ENCODE data around the gene CD99L2. TPM values are rescaled to one million over a fixed set of nuclear protein-coding genes. Genes with fewer than 3 reads are reported as not detected.
"Not testable (repeated sequence)": the region's sequence is repeated elsewhere in the genome, so short reads cannot be mapped to it uniquely, and the experiment has no call there.

The CD99L2 gene
- total RNA-seq, 1 donor from 2014 or later = 68.0 TPM

- DNase-seq (ENCODE audit: extremely low read depth, low read depth, low spot score) = no peak
These were observed 41.0 kb downstream of the CD99L2 start for GRCh38 chrX:150857453-150857852.

- no peak for DNase-seq (ENCODE audit: extremely low read depth, low read depth, low spot score)
These were observed 41.7 kb downstream of the CD99L2 start for GRCh38 chrX:150856785-150857184.

DNA sequence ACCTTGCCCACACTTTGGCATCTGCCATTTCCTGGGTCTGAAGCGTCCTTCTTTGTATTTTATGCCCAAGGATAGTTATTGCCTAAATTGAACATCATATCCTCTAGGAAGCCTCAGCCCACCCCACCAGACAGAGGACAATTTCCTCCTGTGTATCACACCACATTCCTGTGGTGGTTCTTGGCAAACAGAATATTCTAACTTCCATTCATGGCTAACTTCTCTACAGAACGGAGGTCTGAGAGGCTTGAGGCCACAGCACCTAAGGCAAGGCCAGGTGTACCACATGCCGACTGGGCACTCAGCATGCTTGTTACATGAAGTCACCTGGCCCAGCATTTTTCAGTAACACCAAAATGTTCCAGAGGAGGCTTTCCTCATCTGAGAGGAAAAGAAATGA is 42.4 kb downstream of the CD99L2 start:
- DNase-seq (ENCODE audit: extremely low read depth, low read depth, low spot score) = no peak

DNA sequence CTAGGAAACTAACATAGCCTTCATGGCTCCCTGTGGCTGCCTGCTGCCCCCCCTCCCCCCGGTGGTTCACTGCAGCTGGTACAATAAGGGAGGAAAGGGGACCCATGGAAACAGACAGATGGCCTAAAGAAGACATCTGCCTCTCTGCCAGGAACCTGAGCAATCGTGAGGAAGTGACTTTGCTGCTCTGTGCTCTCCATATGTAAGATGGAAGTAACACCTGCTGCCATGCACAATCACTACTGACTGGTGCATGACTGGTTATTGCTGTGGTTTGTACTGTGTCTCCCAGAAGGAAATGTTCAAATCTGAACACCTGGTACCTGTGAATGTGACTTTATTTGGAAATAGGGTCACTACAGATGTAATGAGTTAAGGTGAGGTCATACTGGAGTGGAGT is 43.6 kb downstream of the CD99L2 start:
- no peak for DNase-seq (ENCODE audit: extremely low read depth, low read depth, low spot score)

DNA sequence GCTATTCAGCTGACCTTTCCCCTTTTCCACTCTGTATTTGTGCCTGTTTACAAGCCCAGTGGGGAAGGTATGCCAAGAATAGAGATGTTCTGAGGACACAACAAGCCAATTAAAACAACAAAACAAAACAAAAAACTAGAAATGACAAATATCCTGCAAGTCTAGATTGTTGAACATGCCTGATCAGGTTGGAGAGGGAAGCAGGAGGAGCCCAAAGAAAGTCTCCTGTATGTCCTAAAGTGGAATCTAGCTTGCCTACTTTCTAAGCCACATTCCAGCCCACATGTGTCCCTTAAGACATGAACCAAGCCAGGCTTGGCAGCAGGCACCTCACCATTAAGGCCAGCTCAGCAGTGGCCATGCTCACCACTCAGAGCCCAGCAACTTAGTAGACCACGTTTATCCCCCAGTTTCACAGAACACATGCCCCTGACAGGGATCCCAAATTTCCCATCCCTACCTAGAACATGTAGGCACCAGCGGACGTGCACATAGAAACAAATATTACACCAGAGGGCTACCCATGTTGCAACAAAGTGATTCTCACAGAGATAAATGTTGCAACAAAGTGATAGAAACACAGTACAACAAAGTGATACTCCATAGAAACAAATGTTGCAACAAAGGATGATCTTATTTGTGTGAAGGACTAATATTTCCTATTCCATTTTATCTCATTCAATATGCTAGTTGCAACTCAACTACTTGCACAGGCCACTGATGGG is 48.3 kb downstream of the CD99L2 start:
- no peak for DNase-seq (ENCODE audit: extremely low read depth, low read depth, low spot score)

DNA sequence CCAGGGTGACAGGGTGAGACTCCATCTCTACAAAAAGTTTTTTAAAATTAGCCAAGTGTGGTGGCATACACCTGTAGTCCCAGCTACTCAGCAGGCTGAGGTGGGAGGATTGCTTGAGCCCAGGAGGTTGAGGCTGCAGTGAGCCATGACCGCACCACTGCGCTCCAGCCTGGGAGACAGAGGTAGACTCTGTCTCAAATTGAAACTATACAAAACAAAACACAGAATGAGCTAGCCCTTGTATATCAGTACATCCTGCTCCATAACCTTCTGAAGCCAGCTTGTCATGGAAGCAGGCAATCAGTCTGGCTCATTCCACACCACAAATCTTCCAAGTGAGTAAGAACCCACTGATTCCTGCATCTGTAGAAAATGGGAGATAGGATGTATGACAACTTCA is 49.0 kb downstream of the CD99L2 start:
- DNase-seq (ENCODE audit: extremely low read depth, low read depth, low spot score) = no peak

- no peak for DNase-seq (ENCODE audit: extremely low read depth, low read depth, low spot score)
These were observed 49.5 kb downstream of the CD99L2 start for GRCh38 chrX:150848914-150849365.

DNA sequence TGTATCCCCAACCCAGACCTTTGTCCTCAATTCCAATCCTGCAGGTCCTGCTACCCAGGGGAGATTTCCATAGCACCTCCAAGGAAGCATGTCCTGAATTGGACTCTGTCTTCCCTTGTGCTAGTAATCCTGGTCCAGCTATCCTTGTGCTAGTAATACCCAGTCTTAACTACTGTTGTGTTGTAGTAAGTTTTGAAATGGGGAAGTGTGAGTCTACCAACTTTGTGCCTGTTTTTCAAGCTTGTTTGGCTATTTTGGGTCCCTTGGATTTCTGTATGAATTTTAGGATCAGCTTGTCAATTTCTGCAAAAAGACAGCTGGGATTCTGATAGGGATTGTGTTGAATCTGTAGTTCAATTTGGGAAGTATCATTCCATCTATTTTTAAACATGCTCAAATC is 51.4 kb downstream of the CD99L2 start:
- DNase-seq (ENCODE audit: extremely low read depth, low read depth, low spot score) = no peak

GRCh38 chrX:150846130-150846529 is 52.3 kb downstream of the CD99L2 start:
- no peak for DNase-seq (ENCODE audit: extremely low read depth, low read depth, low spot score)

DNA sequence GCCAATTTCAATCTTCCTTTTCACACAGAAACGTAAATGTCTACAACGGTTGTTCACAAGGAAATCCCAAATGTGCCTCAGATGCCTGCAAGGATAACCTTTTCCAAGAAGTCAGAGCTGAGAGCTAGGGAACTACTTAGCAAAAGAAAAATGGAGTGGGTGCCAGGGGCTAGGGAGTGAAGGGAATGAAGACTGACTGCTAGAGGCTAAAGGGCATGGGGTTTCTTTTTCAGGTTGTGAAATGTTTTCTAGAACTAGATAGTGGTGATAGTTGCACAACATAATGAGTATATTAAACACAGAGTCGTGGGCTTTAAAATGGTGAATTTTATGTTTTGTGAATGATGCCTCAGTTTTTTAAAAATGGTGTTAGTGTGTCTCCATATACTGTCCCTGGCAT is 53.4 kb downstream of the CD99L2 start:
- no peak for DNase-seq (ENCODE audit: extremely low read depth, low read depth, low spot score)

DNA sequence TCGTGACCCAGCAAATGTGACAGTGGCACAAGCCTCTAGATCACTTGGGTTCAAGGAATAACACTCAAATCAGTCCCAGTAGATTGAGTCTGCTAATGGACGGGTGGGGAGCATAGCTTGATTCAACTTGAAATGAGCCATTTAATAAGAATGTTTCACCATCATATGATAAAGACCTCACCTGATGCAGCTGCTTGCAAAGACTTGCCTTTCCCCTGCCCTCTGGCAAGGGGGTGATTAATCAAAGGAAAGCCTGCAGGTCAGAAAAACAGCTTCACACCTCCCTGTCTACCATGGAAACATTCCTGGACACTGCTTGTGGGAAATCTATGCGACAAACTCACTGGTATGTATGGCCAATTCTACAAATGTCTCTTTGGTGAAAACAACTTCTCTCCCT is 54.5 kb downstream of the CD99L2 start:
- no peak for DNase-seq (ENCODE audit: extremely low read depth, low read depth, low spot score)

- DNase-seq (ENCODE audit: extremely low read depth, low read depth, low spot score) = no peak
These were observed 56.2 kb downstream of the CD99L2 start for GRCh38 chrX:150842198-150842685.

- DNase-seq (ENCODE audit: extremely low read depth, low read depth, low spot score) = no peak
These were observed 56.8 kb downstream of the CD99L2 start for GRCh38 chrX:150841456-150842197.

DNA sequence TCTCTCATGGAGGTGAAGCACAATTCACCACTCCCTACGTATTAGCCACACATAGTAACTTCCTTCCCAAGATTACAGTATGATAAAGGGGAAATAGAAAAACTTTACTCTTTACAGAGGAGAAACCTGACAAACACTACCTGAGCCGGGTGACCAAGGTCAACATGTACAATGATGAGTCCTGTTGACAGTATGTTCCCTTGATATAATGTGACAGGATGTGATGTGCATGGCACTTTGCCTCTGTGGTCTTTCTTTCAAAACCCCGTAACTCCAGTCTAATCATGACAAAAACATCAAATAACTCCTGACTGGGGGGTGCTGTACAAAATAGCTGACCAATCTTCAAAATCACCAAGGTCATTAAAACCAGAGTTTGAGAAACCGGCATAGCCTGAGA is 60.6 kb downstream of the CD99L2 start:
- no peak for DNase-seq (ENCODE audit: extremely low read depth, low read depth, low spot score)

GRCh38 chrX:150834695-150835094 is 63.8 kb downstream of the CD99L2 start:
- DNase-seq (ENCODE audit: extremely low read depth, low read depth, low spot score) = no peak

DNA sequence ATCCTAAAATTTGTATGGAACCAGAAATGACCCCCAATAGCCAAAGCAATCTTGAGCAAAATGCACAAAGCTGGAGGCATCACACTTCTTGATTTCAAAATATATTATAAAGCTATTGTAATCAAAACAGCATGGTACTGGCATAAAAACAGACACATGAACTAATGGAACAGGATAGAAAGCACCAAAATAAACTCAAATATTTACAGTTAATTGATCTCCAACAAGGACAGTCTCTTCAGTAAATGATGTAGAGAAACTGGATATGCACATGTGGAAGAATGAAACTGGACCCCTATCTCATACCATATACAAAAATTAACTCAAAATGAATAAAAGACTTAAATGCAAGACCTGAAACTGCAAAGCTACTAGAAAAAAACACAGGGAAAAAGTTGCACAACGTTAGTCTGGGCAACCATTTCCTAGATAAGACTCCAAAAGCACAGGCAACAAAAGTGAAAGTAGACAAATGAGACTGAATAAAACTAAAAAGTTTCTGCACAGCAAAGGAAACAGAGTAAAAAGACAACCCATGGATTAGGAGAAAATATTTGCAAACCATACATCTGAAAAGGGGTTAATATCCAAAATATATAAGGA is 64.9 kb downstream of the CD99L2 start:
- DNase-seq (ENCODE audit: extremely low read depth, low read depth, low spot score) = no peak

DNA sequence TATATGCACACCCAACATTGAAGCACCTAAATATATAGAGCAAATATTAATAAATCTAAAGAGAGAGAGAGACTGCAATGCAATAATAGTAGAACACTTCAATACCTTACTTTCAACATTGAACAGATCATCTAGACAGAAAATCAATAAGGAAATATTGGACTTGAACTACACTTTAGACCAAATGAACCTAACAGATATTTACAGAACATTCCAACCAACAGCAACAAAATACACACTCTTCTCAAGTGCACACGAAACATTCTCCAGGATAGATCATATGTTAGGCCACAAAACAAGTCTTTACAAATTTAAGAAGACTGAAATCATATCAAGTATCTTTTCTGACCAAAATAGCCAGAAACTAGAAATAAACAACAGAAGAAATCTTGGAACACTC is 66.6 kb downstream of the CD99L2 start:
- no peak for DNase-seq (ENCODE audit: extremely low read depth, low read depth, low spot score)

- DNase-seq (ENCODE audit: extremely low read depth, low read depth, low spot score) = no peak
These were observed 69.7 kb downstream of the CD99L2 start for GRCh38 chrX:150828785-150829184.

DNA sequence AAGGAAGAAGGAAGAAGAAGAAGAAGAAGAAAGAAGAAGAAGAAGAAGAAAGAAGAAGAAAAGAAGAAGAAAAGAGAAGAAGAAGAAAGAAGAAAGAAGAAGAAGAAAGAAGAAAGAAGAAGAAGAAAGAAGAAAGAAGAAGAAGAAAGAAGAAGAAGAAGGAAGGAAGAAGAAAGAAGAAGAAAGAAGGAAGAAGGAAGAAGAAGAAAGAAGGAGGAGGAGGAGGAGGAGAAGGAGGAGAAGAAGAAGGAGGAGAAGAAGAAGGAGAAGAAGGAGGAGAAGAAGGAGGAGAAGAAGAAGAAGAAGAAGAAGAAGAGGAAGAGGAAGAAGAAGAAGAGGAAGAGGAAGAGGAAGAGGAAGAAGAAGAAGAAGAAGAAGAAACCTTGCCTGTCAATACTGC is 74.1 kb downstream of the CD99L2 start:
- not testable (repeated sequence) for DNase-seq (ENCODE audit: extremely low read depth, low read depth, low spot score)

GRCh38 chrX:150823826-150824225 is 74.6 kb downstream of the CD99L2 start:
- DNase-seq (ENCODE audit: extremely low read depth, low read depth, low spot score) = not testable (repeated sequence)

DNA sequence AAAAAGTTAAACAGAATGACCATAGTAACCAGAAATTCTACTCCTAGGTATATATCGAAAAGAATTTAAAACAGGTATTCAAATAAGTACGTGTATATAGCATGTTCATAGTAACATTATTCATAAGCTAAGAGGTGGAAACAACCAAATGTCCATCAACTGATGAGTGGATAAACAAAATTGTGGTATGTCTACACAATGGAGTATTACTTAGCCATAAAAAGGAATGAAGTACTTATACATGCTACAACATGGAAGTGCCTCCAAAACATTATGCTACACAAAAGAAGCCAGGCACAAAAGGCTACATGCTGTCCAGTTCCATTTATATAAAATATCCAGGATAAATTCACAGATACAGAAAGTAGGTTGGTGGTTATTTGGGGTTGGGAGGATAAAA is 76.5 kb downstream of the CD99L2 start:
- no peak for DNase-seq (ENCODE audit: extremely low read depth, low read depth, low spot score)

GRCh38 chrX:150813922-150814321 is 84.5 kb downstream of the CD99L2 start:
- DNase-seq (ENCODE audit: extremely low read depth, low read depth, low spot score) = no peak
